K562 (cell line): Measurements from ENCODE around the gene UBE2L3. TPM values are rescaled to one million over a fixed set of nuclear protein-coding genes. Genes with fewer than 3 reads are reported as not detected.
"Not testable (repeated sequence)": the region's sequence is repeated elsewhere in the genome, so short reads cannot be mapped to it uniquely, and the experiment has no call there.

ENCODE experiments used
- ATAC-seq: fragments of 200-7000 bp; cut with Tn5 transposase; 3 replicates; pipeline ENCODE4 v1.9.1; 2020; ENCODE audit warnings: moderate library complexity
- BruUV-seq: library from RNA; stranded (reverse); fragments of 400-500 nt; replicated peaks from 2 replicates; lab custom pipeline; 2021; lab: Mats Ljungman, UMichigan
- CTCF ChIA-PET: fragments of 300-600 bp; formaldehyde crosslinking; extraction: SDS; loops from one replicate; lab custom pipeline; 2021; ENCODE audit warnings: low intra/inter-chr PET ratio; lab: Yijun Ruan, JAX
- POLR2A ChIA-PET: fragments of 300-600, 350-650 bp; sonication (Branson Sonifier 250); formaldehyde crosslinking; extraction: SDS; loops from one replicate; lab custom pipeline; 2021; ENCODE audit warnings: antibody characterized with exemption, inconsistent platforms; lab: Yijun Ruan, JAX
- DNase-seq, 4 experiments: peaks; one replicate each; pipeline versions ENCODE4 v3.0.0 to v3.0.0-alpha.2; 2011 to 2018; ENCODE audit warnings: low spot score in 3 of 4, mixed read lengths in 3 of 4; ENCODE audit errors: extremely low read depth in 1 of 4
- FAIRE-seq: peaks from 2 replicates; lab custom pipeline; 2011; peaks lifted over from hg19 to GRCh38; lab: Jason Lieb, UNC
- H2AFZ ChIP-seq: 2 replicates; pipeline ENCODE4 v1.6.0; 2011; ENCODE audit warnings: low read depth, low read length, control low read depth, inconsistent platforms
- H3K27ac ChIP-seq: fragments of 200-600 bp; 3 replicates; pipeline ENCODE4 v1.8.0; 2011; ENCODE audit warnings: low read depth, mild to moderate bottlenecking, control low read depth, inconsistent platforms, low read length, moderate library complexity, mixed read lengths; ENCODE audit errors: extremely low read depth
- H3K27me3 ChIP-seq, 2 experiments: fragments of 300-600 bp in 1 of 2; 2 replicates in 1 of 2; 3 replicates in 1 of 2; pipeline versions ENCODE4 v1.6.0 to v1.8.0; 2011; ENCODE audit warnings: inconsistent platforms in 2 of 2, low read length in 2 of 2, mild to moderate bottlenecking in 1 of 2, mixed read lengths in 1 of 2, moderate library complexity in 1 of 2; ENCODE audit not compliant: control insufficient read depth in 2 of 2, insufficient read depth in 2 of 2
- H3K36me3 ChIP-seq: fragments of 300-600 bp; 3 replicates; pipeline ENCODE4 v1.8.0; 2011; ENCODE audit warnings: mild to moderate bottlenecking, low read length, inconsistent platforms; ENCODE audit not compliant: control insufficient read depth, insufficient read depth
- H3K4me1 ChIP-seq, 2 experiments: fragments of 200-600 bp in 1 of 2; replicated peaks in 1 of 2; 2 replicates in 1 of 2; 3 replicates in 1 of 2; pipeline versions ENCODE4 v1.5.1 to v1.8.0; 2011; ENCODE audit warnings: inconsistent platforms in 2 of 2, low read length in 2 of 2, mild to moderate bottlenecking in 1 of 2, mixed read lengths in 1 of 2, moderate library complexity in 1 of 2; ENCODE audit not compliant: control insufficient read depth in 2 of 2, insufficient read depth in 2 of 2
- H3K4me2 ChIP-seq: 2 replicates; pipeline ENCODE4 v1.6.1; 2011; ENCODE audit warnings: low read length, control low read depth, inconsistent platforms, mixed read lengths; ENCODE audit not compliant: insufficient read depth
- H3K4me3 ChIP-seq: fragments of 200-600 bp; sonication (generic), shearing (Covaris generic); 2 replicates; pipeline ENCODE4 v1.5.1; 2016; ENCODE audit warnings: control low read depth, inconsistent platforms
- H3K79me2 ChIP-seq: fragments of 200-600 bp; 3 replicates; pipeline ENCODE4 v1.8.0; 2011; ENCODE audit warnings: low read length, inconsistent platforms; ENCODE audit not compliant: control insufficient read depth, insufficient read depth
- H3K9ac ChIP-seq, 2 experiments: 2 replicates each; pipeline versions ENCODE4 v1.6.0 to v1.6.1; 2011; ENCODE audit warnings: low read depth in 2 of 2, low read length in 2 of 2, control low read depth in 1 of 2, inconsistent platforms in 1 of 2, mild to moderate bottlenecking in 1 of 2, mixed read lengths in 1 of 2; ENCODE audit not compliant: insufficient read depth in 1 of 2
- H3K9me1 ChIP-seq: one replicate; pipeline ENCODE4 v1.6.0; 2011; ENCODE audit warnings: inconsistent platforms, mild to moderate bottlenecking, low read length, moderate library complexity; ENCODE audit not compliant: control insufficient read depth, insufficient read depth
- H3K9me3 ChIP-seq: replicated peaks from 2 replicates; pipeline ENCODE4 v1.5.1; 2011; ENCODE audit warnings: low read depth, low read length, inconsistent platforms; ENCODE audit not compliant: control insufficient read depth, insufficient read depth
- H4K20me1 ChIP-seq: replicated peaks from 2 replicates; pipeline ENCODE4 v1.6.1; 2011; ENCODE audit warnings: low read length, inconsistent platforms, mixed read lengths; ENCODE audit not compliant: control insufficient read depth, insufficient read depth
- ERF ChIP-seq: fragments of 450-650 bp; formaldehyde crosslinking; IDR thresholded peaks from 2 replicates; pipeline ENCODE4 v1.4.0; 2020; ENCODE audit warnings: mild to moderate bottlenecking, mixed read lengths
- MTF1 ChIP-seq: fragments of 250-450 bp; sonication (Bioruptor Pico); IDR thresholded peaks from 2 replicates; pipeline ENCODE4 v1.9.0; 2021; ENCODE audit warnings: moderate library complexity, mild to moderate bottlenecking, inconsistent platforms, borderline replicate concordance
- NFIX ChIP-seq: fragments of 250-450 bp; sonication (Bioruptor Pico); IDR thresholded peaks from 2 replicates; pipeline ENCODE4 v1.4.0; 2020; ENCODE audit warnings: low read depth, mild to moderate bottlenecking, moderate library complexity
- NR2F6 ChIP-seq: fragments of 450-650 bp; formaldehyde crosslinking; IDR thresholded peaks from 2 replicates; pipeline ENCODE4 v1.4.0; 2020; ENCODE audit warnings: mild to moderate bottlenecking
- OTX1 ChIP-seq: fragments of 450-650 bp; formaldehyde crosslinking; IDR thresholded peaks from 2 replicates; pipeline ENCODE4 v1.4.0; 2022; ENCODE audit warnings: mild to moderate bottlenecking
- TAF7 ChIP-seq: fragments of 450-650 bp; IDR thresholded peaks from 2 replicates; pipeline ENCODE4 v1.6.1; 2016; ENCODE audit warnings: missing genetic modification characterization, missing compliant biosample characterization
- ZNF586 ChIP-seq: fragments of 450-650 bp; formaldehyde crosslinking; conservative IDR thresholded peaks from 2 replicates; pipeline ENCODE4 v1.4.0; 2020; ENCODE audit warnings: mild to moderate bottlenecking, moderate library complexity
- ZNF707 ChIP-seq: fragments of 250-450 bp; sonication (Bioruptor Pico); conservative IDR thresholded peaks from 2 replicates; pipeline ENCODE4 v1.8.0; 2022; ENCODE audit warnings: inconsistent platforms, mild to moderate bottlenecking, moderate library complexity
- ZSCAN32 ChIP-seq: fragments of 450-650 bp; formaldehyde crosslinking; IDR thresholded peaks from 2 replicates; pipeline ENCODE4 v1.4.0; 2020; ENCODE audit warnings: mild to moderate bottlenecking, moderate library complexity
- WGBS: fragments of 100-300 bp; shearing (Covaris generic); methylation state at CpG from one replicate; pipeline ENCODE4 v1.1.6; 2016; ENCODE audit warnings: low coverage, mixed read lengths; ENCODE audit not compliant: insufficient coverage; ENCODE audit errors: missing lambda C conversion rate; 5-methylcytosine and 5-hydroxymethylcytosine counted together
- in situ Hi-C: fragments of 300-500 bp; cut with MboI; formaldehyde crosslinking; loops from 4 replicates; pipeline ENCODE4 v1.15.0; 2018; ENCODE audit warnings: inconsistent platforms, mixed read lengths
- intact Hi-C: fragments of 100-400 bp; cut with micrococcal nuclease; formaldehyde crosslinking; loops from 2 replicates; pipeline ENCODE4 v1.14.2; 2022
- polyA plus RNA-seq, 8 experiments: library from polyadenylated mRNA; depleted of rRNA in 4 of 8; stranded (reverse) in 5 of 8; unstranded in 3 of 8; fragments of >200 nt; fragmentation: Nextera tagmentation in 2 of 8; fragmentation: Illumina TruSeq in 1 of 8; extraction: Ambion mirVana in 2 of 8; extraction: Trizol in 1 of 8; gene quantifications; 2 replicates each; pipeline versions ENCODE4 v1.2.1 to v1.2.3, GENCODE V29; 2011 to 2014; ENCODE audit warnings: inconsistent platforms in 1 of 8, missing spikeins in 1 of 8
- total RNA-seq, 7 experiments: library from RNA; depleted of rRNA in 6 of 7; stranded (reverse); fragments of >200 nt in 6 of 7; fragmentation: Illumina TruSeq in 2 of 7; extraction: Trizol in 2 of 7; gene quantifications; 2 replicates each; pipeline versions ENCODE4 v1.2.1 to v1.2.3, GENCODE V29; 2011 to 2021; ENCODE audit warnings: low replicate concordance in 1 of 7
- TF ChIP-seq, protein P1 (sequence below): fragments of 450-650 bp; formaldehyde crosslinking; IDR thresholded peaks from 2 replicates; pipeline ENCODE4 v1.4.0; 2022; ENCODE audit warnings: missing genetic modification characterization
- TF ChIP-seq, protein P2 (sequence below), 2 experiments: fragments of 450-650 bp in 1 of 2; sonication (generic) in 1 of 2; formaldehyde crosslinking; conservative IDR thresholded peaks; 2 replicates each; pipeline versions ENCODE4 v1.4.0 to v1.8.1; 2020 to 2022; ENCODE audit warnings: mild to moderate bottlenecking in 1 of 2, missing genetic modification reagents in 1 of 2
- TF ChIP-seq, protein P3 (sequence below): fragments of 250-450 bp; sonication (Bioruptor Pico); IDR thresholded peaks from 2 replicates; pipeline ENCODE4 v1.5.1; 2021; ENCODE audit warnings: mild to moderate bottlenecking
- TF ChIP-seq, protein P4 (sequence below): fragments of 450-650 bp; formaldehyde crosslinking; conservative IDR thresholded peaks from 2 replicates; pipeline ENCODE4 v1.4.0; 2022; ENCODE audit warnings: mild to moderate bottlenecking, missing genetic modification characterization

UBE2L3 gene
- total and polyA plus RNA-seq, 9 of the 15 experiments (the other 6 are each of a cell fraction or from before 2014, with no cell fraction given): 215 to 625 (median 285) TPM

DNA sequence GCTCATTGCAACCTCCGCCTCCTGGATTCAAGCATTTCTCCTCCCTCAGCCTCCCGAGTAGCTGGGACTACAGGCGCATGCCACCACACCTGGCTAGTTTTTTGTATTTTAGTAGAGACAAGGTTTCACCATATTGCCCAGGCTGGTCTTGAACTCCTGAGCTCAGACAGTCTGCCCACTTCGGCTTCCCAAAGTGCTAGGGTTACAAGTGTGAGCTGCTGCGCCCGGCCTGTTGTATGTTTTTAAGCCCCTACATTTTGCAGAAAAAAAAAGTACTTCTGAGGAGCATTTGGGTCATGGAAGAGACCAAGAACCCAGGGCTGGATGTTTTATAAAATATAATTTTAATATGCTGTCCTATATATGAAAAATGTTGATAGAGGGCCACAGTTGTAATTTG lies 49.8 kb downstream of the UBE2L3 start:
- H3K4me1 ChIP-seq: peaks cover 0 to 11% of the 10 kb centered on the region in 2 experiments; a peak in 2 of 5 replicates
- peaks cover 78% of the 10 kb centered on the region for H3K79me2 ChIP-seq
- H3K9me3 ChIP-seq, BruUV-seq, H3K27ac ChIP-seq, CTCF ChIA-PET, in situ Hi-C loops, DNase-seq, intact Hi-C loops, H3K4me2 ChIP-seq, H3K27me3 ChIP-seq, H3K9ac ChIP-seq, ATAC-seq, H3K4me3 ChIP-seq, H2AFZ ChIP-seq, FAIRE-seq: not testable (repeated sequence)
- peaks cover 51% of the 10 kb centered on the region for H4K20me1 ChIP-seq
- peaks cover 11% of the 10 kb centered on the region for H3K9me1 ChIP-seq
- 86% methylated on average over 6 of the region's 6 CpGs for WGBS
- 0 out of 2 replicates have a peak, but pooled peaks have one; percentile 11 for TF ChIP-seq ZSCAN32
- TF ChIP-seq, protein P1, sequence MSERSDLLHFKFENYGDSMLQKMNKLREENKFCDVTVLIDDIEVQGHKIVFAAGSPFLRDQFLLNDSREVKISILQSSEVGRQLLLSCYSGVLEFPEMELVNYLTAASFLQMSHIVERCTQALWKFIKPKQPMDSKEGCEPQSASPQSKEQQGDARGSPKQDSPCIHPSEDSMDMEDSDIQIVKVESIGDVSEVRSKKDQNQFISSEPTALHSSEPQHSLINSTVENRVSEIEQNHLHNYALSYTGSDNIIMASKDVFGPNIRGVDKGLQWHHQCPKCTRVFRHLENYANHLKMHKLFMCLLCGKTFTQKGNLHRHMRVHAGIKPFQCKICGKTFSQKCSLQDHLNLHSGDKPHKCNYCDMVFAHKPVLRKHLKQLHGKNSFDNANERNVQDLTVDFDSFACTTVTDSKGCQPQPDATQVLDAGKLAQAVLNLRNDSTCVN (CRISPR knock-in tag): peak; percentile 30; the same call in 1 of the 2 replicates
- peak; percentile 54; the same call in 1 of the 2 replicates for TF ChIP-seq OTX1 (CRISPR knock-in tag)
- TF ChIP-seq MTF1 (CRISPR knock-in tag): peak; percentile 48; the same call in 1 of the 2 replicates
- TF ChIP-seq ZNF707 (CRISPR knock-in tag): 0 out of 2 replicates have a peak, but pooled peaks have one; percentile 30
- TF ChIP-seq, protein P2, sequence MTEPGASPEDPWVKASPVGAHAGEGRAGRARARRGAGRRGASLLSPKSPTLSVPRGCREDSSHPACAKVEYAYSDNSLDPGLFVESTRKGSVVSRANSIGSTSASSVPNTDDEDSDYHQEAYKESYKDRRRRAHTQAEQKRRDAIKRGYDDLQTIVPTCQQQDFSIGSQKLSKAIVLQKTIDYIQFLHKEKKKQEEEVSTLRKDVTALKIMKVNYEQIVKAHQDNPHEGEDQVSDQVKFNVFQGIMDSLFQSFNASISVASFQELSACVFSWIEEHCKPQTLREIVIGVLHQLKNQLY (CRISPR knock-in tag; conservative IDR thresholded peaks at IDR 0.05): 0 out of 4 replicates have a peak, but pooled peaks of 1 of the 2 experiments have one; percentile 74
- TF ChIP-seq ERF (CRISPR knock-in tag): peak; percentile 66; the same call in 1 of the 2 replicates
- TF ChIP-seq ZNF586 (CRISPR knock-in tag): 0 out of 2 replicates have a peak, but pooled peaks have one; percentile 43
- TF ChIP-seq NR2F6 (CRISPR knock-in tag): 0 out of 2 replicates have a peak, but pooled peaks have one; percentile 43
- TF ChIP-seq, protein P3, sequence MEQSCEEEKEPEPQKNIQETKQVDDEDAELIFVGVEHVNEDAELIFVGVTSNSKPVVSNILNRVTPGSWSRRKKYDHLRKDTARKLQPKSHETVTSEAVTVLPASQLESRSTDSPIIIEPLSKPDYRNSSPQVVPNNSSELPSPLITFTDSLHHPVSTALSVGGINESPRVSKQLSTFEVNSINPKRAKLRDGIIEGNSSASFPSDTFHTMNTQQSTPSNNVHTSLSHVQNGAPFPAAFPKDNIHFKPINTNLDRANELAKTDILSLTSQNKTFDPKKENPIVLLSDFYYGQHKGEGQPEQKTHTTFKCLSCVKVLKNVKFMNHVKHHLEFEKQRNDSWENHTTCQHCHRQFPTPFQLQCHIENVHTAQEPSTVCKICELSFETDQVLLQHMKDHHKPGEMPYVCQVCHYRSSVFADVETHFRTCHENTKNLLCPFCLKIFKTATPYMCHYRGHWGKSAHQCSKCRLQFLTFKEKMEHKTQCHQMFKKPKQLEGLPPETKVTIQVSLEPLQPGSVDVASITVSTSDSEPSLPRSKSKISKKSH (CRISPR knock-in tag): 0 out of 2 replicates have a peak, but pooled peaks have one; percentile 7
- TF ChIP-seq TAF7 (tag): peak; percentile 29; the same call in 1 of the 2 replicates
- TF ChIP-seq, protein P4, sequence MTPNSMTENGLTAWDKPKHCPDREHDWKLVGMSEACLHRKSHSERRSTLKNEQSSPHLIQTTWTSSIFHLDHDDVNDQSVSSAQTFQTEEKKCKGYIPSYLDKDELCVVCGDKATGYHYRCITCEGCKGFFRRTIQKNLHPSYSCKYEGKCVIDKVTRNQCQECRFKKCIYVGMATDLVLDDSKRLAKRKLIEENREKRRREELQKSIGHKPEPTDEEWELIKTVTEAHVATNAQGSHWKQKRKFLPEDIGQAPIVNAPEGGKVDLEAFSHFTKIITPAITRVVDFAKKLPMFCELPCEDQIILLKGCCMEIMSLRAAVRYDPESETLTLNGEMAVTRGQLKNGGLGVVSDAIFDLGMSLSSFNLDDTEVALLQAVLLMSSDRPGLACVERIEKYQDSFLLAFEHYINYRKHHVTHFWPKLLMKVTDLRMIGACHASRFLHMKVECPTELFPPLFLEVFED (CRISPR knock-in tag): peak; percentile 66; the same call in 1 of the 2 replicates
- TF ChIP-seq NFIX: 0 out of 2 replicates have a peak, but pooled peaks have one; percentile 17
- peaks cover 86% of the 10 kb centered on the region for H3K36me3 ChIP-seq
- POLR2A ChIA-PET: interaction anchor here (0.6 to 76.8 kb wide), 4 partner anchors 2 to 51 kb away, joined by 4 to 4622 read pairs (median 2314); partner anchors contain the start of genes CCDC116, SDF2L1 and YDJC
